GM23338 (cell line): ENCODE results near the gene SGSH.

Experiments used
- CREB1 ChIP-seq: fragments of 250-450 bp; sonication (Bioruptor Pico); IDR thresholded peaks from 2 replicates; pipeline ENCODE4 v1.5.0; 2020; ENCODE audit warnings: low read depth, mild to moderate bottlenecking, moderate library complexity
- EZH2 ChIP-seq: fragments of 200-600 bp; sonication (generic); IDR thresholded peaks from one replicate; pipeline ENCODE4 v1.8.0; 2017; ENCODE audit warnings: antibody characterized with exemption, mild to moderate bottlenecking, low read depth; ENCODE audit not compliant: unreplicated experiment
- EZH2phosphoT487 ChIP-seq: fragments of 200-600 bp; sonication (generic); IDR thresholded peaks from one replicate; pipeline ENCODE4 v1.8.1; 2018; ENCODE audit warnings: antibody characterized with exemption; ENCODE audit not compliant: unreplicated experiment
- JUNB ChIP-seq: IDR thresholded peaks from one replicate; pipeline ENCODE4 v1.6.1; 2016; ENCODE audit warnings: antibody characterized with exemption; ENCODE audit not compliant: unreplicated experiment
- POLR2AphosphoS5 ChIP-seq: IDR thresholded peaks from 2 replicates; pipeline ENCODE4 v1.6.1; 2016; ENCODE audit warnings: antibody characterized with exemption, low read depth
- ZNF331 ChIP-seq: fragments of 250-450 bp; sonication (Bioruptor Pico); IDR thresholded peaks from 2 replicates; pipeline ENCODE4 v1.5.0; 2020; ENCODE audit warnings: low read depth, mild to moderate bottlenecking, moderate library complexity
- TF ChIP-seq, protein P1 (sequence below): IDR thresholded peaks from one replicate; pipeline ENCODE4 v1.6.1; 2018; ENCODE audit warnings: antibody characterized with exemption; ENCODE audit not compliant: unreplicated experiment
- TF ChIP-seq, protein P2 (sequence below), 2 experiments: fragments of 200-600 bp in 1 of 2; sonication (generic) in 1 of 2; conservative IDR thresholded peaks; 2 replicates each; pipeline versions ENCODE4 v1.5.1 to v1.6.1; 2016 to 2017; ENCODE audit warnings: antibody characterized with exemption in 2 of 2, low read depth in 2 of 2, mild to moderate bottlenecking in 2 of 2, moderate library complexity in 1 of 2
- TF ChIP-seq, protein P3 (sequence below): IDR thresholded peaks from 2 replicates; pipeline ENCODE4 v1.6.1; 2016; ENCODE audit warnings: antibody characterized with exemption

DNA sequence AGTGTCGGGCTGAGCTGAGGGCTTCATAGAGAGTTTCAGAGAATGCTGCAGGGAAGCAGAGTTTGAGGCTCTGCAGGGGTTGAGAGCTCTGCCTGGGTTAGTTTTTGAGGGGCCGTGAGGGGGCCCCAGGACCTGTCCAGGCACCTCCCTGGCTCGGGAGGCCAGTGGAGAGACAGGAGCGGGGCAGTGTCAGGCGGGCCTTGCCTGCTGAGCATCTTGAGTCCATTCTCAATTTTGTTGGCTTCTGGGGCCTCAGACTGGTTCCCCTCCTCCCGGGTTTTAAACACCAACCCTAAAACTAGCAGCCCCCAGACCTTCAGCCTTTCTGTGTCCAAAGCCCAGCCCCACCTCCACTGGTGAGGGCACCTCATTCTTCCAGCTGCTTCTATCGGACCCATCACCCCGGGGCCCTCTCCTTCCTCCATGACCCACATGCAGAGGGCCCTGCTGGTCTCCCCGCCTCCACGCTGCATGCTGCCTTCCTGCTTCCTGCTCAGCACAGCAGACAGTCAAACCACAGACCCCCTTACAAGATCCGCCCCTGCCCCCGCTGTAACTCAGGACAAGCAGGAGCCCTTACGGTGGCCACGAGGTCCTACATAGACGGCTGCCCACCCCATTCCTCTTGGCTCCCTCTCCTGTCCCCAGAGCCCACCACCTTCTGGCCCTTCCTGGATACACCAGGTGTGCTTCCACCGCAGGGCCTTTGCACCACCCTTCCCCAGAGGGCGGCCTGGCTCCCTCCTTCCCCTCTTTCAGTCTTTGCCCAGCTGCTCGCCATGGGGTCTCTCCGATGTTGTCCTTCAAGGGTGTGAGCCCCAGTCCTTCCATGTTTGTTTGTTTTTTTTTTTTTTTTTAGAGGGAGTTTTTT, 44.3 kb upstream of the SGSH start:
- TF ChIP-seq, protein P1, sequence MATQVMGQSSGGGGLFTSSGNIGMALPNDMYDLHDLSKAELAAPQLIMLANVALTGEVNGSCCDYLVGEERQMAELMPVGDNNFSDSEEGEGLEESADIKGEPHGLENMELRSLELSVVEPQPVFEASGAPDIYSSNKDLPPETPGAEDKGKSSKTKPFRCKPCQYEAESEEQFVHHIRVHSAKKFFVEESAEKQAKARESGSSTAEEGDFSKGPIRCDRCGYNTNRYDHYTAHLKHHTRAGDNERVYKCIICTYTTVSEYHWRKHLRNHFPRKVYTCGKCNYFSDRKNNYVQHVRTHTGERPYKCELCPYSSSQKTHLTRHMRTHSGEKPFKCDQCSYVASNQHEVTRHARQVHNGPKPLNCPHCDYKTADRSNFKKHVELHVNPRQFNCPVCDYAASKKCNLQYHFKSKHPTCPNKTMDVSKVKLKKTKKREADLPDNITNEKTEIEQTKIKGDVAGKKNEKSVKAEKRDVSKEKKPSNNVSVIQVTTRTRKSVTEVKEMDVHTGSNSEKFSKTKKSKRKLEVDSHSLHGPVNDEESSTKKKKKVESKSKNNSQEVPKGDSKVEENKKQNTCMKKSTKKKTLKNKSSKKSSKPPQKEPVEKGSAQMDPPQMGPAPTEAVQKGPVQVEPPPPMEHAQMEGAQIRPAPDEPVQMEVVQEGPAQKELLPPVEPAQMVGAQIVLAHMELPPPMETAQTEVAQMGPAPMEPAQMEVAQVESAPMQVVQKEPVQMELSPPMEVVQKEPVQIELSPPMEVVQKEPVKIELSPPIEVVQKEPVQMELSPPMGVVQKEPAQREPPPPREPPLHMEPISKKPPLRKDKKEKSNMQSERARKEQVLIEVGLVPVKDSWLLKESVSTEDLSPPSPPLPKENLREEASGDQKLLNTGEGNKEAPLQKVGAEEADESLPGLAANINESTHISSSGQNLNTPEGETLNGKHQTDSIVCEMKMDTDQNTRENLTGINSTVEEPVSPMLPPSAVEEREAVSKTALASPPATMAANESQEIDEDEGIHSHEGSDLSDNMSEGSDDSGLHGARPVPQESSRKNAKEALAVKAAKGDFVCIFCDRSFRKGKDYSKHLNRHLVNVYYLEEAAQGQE = no peak
- TF ChIP-seq CREB1 (CRISPR knock-in tag) = no peak
- TF ChIP-seq, protein P2, sequence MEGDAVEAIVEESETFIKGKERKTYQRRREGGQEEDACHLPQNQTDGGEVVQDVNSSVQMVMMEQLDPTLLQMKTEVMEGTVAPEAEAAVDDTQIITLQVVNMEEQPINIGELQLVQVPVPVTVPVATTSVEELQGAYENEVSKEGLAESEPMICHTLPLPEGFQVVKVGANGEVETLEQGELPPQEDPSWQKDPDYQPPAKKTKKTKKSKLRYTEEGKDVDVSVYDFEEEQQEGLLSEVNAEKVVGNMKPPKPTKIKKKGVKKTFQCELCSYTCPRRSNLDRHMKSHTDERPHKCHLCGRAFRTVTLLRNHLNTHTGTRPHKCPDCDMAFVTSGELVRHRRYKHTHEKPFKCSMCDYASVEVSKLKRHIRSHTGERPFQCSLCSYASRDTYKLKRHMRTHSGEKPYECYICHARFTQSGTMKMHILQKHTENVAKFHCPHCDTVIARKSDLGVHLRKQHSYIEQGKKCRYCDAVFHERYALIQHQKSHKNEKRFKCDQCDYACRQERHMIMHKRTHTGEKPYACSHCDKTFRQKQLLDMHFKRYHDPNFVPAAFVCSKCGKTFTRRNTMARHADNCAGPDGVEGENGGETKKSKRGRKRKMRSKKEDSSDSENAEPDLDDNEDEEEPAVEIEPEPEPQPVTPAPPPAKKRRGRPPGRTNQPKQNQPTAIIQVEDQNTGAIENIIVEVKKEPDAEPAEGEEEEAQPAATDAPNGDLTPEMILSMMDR (conservative IDR thresholded peaks at IDR 0.05; ENCODE audit: low read depth in 2 of 2) = no peak
- no peak for TF ChIP-seq ZNF331 (CRISPR knock-in tag)
- no peak for TF ChIP-seq EZH2phosphoT487
- no peak for TF ChIP-seq JUNB
- TF ChIP-seq POLR2AphosphoS5 = no peak
- TF ChIP-seq EZH2 = no peak
- TF ChIP-seq, protein P3, sequence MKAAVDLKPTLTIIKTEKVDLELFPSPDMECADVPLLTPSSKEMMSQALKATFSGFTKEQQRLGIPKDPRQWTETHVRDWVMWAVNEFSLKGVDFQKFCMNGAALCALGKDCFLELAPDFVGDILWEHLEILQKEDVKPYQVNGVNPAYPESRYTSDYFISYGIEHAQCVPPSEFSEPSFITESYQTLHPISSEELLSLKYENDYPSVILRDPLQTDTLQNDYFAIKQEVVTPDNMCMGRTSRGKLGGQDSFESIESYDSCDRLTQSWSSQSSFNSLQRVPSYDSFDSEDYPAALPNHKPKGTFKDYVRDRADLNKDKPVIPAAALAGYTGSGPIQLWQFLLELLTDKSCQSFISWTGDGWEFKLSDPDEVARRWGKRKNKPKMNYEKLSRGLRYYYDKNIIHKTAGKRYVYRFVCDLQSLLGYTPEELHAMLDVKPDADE = no peak
